Activated B cell treated with CpG ODN at 0.5 μM for 24 hours (primary cell): ENCODE data around the gene IL36G. TPM values are rescaled to one million over a fixed set of nuclear protein-coding genes. Genes with fewer than 3 reads are reported as not detected.
A peak's percentile ranks its signal among the peaks of the same experiment; 100 is the strongest.

Source experiments
- ATAC-seq: fragments of 200-7000 bp; cut with Tn5 transposase; one replicate; pipeline ENCODE4 v1.10.0; 2021; ENCODE audit warnings: low read depth, mild to moderate bottlenecking, moderate library complexity
- CTCF ChIA-PET: fragments of 350-600 bp; sonication (Branson Sonifier 250); formaldehyde crosslinking; loops from one replicate; lab custom pipeline; 2021; ENCODE audit warnings: antibody characterized with exemption; lab: Charles Lee
- POLR2A ChIA-PET: fragments of 350-600 bp; sonication (Branson Sonifier 250); formaldehyde crosslinking; loops from one replicate; lab custom pipeline; 2021; ENCODE audit warnings: antibody characterized with exemption; lab: Charles Lee
- DNase-seq: peaks from one replicate; pipeline ENCODE4 v3.0.0; 2022
- H3K27ac Mint-ChIP-seq: one replicate; pipeline ENCODE4 v1.8.0; 2020; ENCODE audit warnings: mixed read lengths
- H3K27me3 Mint-ChIP-seq: one replicate; pipeline ENCODE4 v1.8.0; 2021; ENCODE audit warnings: mixed read lengths
- H3K36me3 Mint-ChIP-seq: one replicate; pipeline ENCODE4 v1.8.0; 2021; ENCODE audit warnings: low read depth, mixed read lengths
- H3K4me1 Mint-ChIP-seq: one replicate; pipeline ENCODE4 v1.8.0; 2021; ENCODE audit warnings: mixed read lengths
- H3K4me3 Mint-ChIP-seq: one replicate; pipeline ENCODE4 v1.8.0; 2020; ENCODE audit warnings: mild to moderate bottlenecking, mixed read lengths
- H3K9me3 Mint-ChIP-seq: one replicate; pipeline ENCODE4 v1.8.0; 2020; ENCODE audit warnings: mixed read lengths
- CTCF ChIP-seq: fragments of 200-600 bp; IDR thresholded peaks from one replicate; pipeline ENCODE4 v1.8.0; 2022; ENCODE audit warnings: antibody characterized with exemption, mild to moderate bottlenecking
- intact Hi-C: fragments of 100-400 bp; cut with micrococcal nuclease; formaldehyde crosslinking; loops from one replicate; pipeline ENCODE4 v1.15.1; 2024
- total RNA-seq: library from RNA; stranded (reverse); gene quantifications from 2 replicates; pipeline ENCODE4 v1.2.3, GENCODE V29; 2022

Gene IL36G
- total RNA-seq, 1 donor from 2014 or later: not detected

GRCh38 chr2:112958428-112959108 lies 19.2 kb upstream of the IL36G start:
- intact Hi-C loops: loop anchor here (1.0 to 5.0 kb wide), 3 partner anchors 209 to 356 kb away; no protein-coding TSS in a partner anchor
- POLR2A ChIA-PET: interaction anchor here (0.6 kb wide), 1 partner anchor 225 kb away, joined by 4 read pairs; no protein-coding TSS in a partner anchor
- no peaks in the 10 kb centered on the region for H3K9me3 Mint-ChIP-seq
- TF ChIP-seq CTCF: no peak
- peak; percentile 82 for ATAC-seq
- no peaks in the 10 kb centered on the region for H3K36me3 Mint-ChIP-seq
- H3K4me3 Mint-ChIP-seq: no peak overlapping the region
- no peaks in the 10 kb centered on the region for H3K27me3 Mint-ChIP-seq
- no peaks in the 10 kb centered on the region for H3K4me1 Mint-ChIP-seq
- no peak overlapping the region for H3K27ac Mint-ChIP-seq
- DNase-seq: no peak
- CTCF ChIA-PET: interaction anchor here (0.6 to 3.8 kb wide), 7 partner anchors 12 to 231 kb away, joined by 3 to 22 read pairs (median 9); no protein-coding TSS in a partner anchor

DNA sequence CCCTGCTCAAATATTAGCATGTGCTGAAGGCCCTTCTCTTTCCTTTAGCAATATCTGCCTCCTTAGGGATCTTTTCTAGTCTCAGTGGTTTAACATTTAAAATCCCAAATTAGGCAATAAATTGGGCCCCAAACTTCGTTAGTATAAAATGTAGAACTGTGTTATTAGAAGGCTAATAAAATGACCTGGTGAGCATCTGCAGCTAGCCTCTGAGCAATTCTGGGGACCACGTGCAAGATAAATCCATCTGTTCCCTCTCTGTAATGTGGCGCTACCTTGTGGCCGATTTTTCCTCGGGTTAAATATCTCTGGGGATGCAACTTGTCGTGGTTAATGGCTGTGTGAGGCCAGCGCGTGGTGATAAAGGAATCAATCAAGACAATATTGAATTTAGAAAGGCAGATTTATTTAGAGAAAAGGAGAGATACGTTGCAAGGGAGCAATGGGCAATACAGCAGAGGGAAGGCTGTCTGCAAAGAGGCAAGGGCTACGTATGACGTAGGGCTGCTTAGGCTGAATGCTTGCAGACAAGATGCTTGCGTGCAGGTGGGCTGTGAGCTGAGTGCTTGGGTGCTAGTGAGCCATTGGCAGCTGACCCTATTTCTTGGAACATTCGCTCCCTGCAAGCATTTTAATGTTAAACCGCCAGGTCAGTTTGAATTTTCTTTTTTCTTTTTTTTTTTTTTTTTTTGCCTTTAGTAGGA lies 18.5 kb upstream of the IL36G start:
- ChIA-PET POLR2A (interaction anchor here (0.6 kb wide), 1 partner anchor 226 kb away, joined by 4 read pairs; no protein-coding TSS in a partner anchor), CTCF (interaction anchor here (0.6 to 3.8 kb wide), 7 partner anchors 11 to 232 kb away, joined by 3 to 22 read pairs (median 9); no protein-coding TSS in a partner anchor)
- H3K4me3 Mint-ChIP-seq: no peak overlapping the region
- no peaks in the 10 kb centered on the region for H3K4me1 Mint-ChIP-seq
- intact Hi-C loops: loop anchor here (1.0 to 5.0 kb wide), 3 partner anchors 210 to 357 kb away; no protein-coding TSS in a partner anchor
- no peaks in the 10 kb centered on the region for H3K9me3 Mint-ChIP-seq
- no peak overlapping the region for H3K27ac Mint-ChIP-seq
- DNase-seq (no peak), ATAC-seq (no peak)
- H3K36me3 Mint-ChIP-seq: no peaks in the 10 kb centered on the region
- no peak for TF ChIP-seq CTCF
- no peaks in the 10 kb centered on the region for H3K27me3 Mint-ChIP-seq

- Mint-ChIP-seq H3K27ac (no peak overlapping the region), H3K4me3 (no peak overlapping the region), H3K36me3 (no peaks in the 10 kb centered on the region), H3K9me3 (no peaks in the 10 kb centered on the region), H3K27me3 (no peaks in the 10 kb centered on the region), H3K4me1 (no peaks in the 10 kb centered on the region)
- DNase-seq: no peak
- POLR2A ChIA-PET: no interaction called here
- ATAC-seq: no peak
- CTCF ChIA-PET: interaction anchor here (1.0 to 3.8 kb wide), 4 partner anchors 14 to 233 kb away, joined by 3 to 22 read pairs (median 14); no protein-coding TSS in a partner anchor
- intact Hi-C loops: no loop called here
- no peak for TF ChIP-seq CTCF
These were observed 17.5 kb upstream of the IL36G start for GRCh38 chr2:112960230-112960825.

GRCh38 chr2:112962308-112963175 lies 15.3 kb upstream of the IL36G start:
- Mint-ChIP-seq H3K27me3 (no peaks in the 10 kb centered on the region), H3K4me1 (no peaks in the 10 kb centered on the region), H3K9me3 (no peaks in the 10 kb centered on the region), H3K4me3 (no peak overlapping the region), H3K27ac (no peak overlapping the region), H3K36me3 (no peaks in the 10 kb centered on the region)
- DNase-seq (no peak), ATAC-seq (no peak)
- TF ChIP-seq CTCF: no peak
- intact Hi-C loops: no loop called here
- ChIA-PET CTCF (interaction anchor here (1.0 to 3.8 kb wide), 2 partner anchors 15 to 16 kb away, joined by 3 to 19 read pairs; no protein-coding TSS in a partner anchor), POLR2A (no interaction called here)
